Osteocyte (in vitro differentiated cells): ENCODE results near the gene ATOH7. TPM values are rescaled to one million over a fixed set of nuclear protein-coding genes. Genes with fewer than 3 reads are reported as not detected.

Experiments
- DNase-seq: peaks from one replicate; pipeline ENCODE4 v3.0.0; 2021; ENCODE audit warnings: mixed read lengths; ENCODE audit not compliant: unreplicated experiment; ENCODE audit errors: extremely low spot score
- H3K27ac Mint-ChIP-seq: one replicate; pipeline ENCODE4 v1.8.0; 2021; ENCODE audit warnings: mild to moderate bottlenecking, mixed read lengths; ENCODE audit not compliant: unreplicated experiment
- H3K27me3 Mint-ChIP-seq: one replicate; pipeline ENCODE4 v1.8.0; 2021; ENCODE audit warnings: mixed read lengths; ENCODE audit not compliant: unreplicated experiment
- H3K36me3 Mint-ChIP-seq: one replicate; pipeline ENCODE4 v1.8.0; 2021; ENCODE audit warnings: mixed read lengths; ENCODE audit not compliant: unreplicated experiment
- H3K4me1 Mint-ChIP-seq: one replicate; pipeline ENCODE4 v1.8.0; 2021; ENCODE audit warnings: mixed read lengths; ENCODE audit not compliant: unreplicated experiment
- H3K4me3 Mint-ChIP-seq: one replicate; pipeline ENCODE4 v1.8.0; 2021; ENCODE audit warnings: mild to moderate bottlenecking, moderate library complexity, mixed read lengths; ENCODE audit not compliant: unreplicated experiment
- H3K9me3 Mint-ChIP-seq: one replicate; pipeline ENCODE4 v1.8.0; 2021; ENCODE audit warnings: mixed read lengths; ENCODE audit not compliant: unreplicated experiment
- CTCF ChIP-seq: fragments of 200-600 bp; sonication (generic); IDR thresholded peaks from 2 replicates; pipeline ENCODE4 v1.5.0; 2021; ENCODE audit warnings: antibody characterized with exemption, mild to moderate bottlenecking, moderate library complexity
- total RNA-seq: library from RNA; stranded (reverse); gene quantifications from 2 replicates; pipeline ENCODE4 v1.2.1, GENCODE V29; 2021

ATOH7 gene
- total RNA-seq, 1 donor from 2014 or later: not detected

- H3K27me3 Mint-ChIP-seq: peaks cover 11% of the 10 kb centered on the region
- DNase-seq: no peak
- H3K4me3 Mint-ChIP-seq: no peak overlapping the region
- no peaks in the 10 kb centered on the region for H3K4me1 Mint-ChIP-seq
- no peak for TF ChIP-seq CTCF
- H3K36me3 Mint-ChIP-seq: no peaks in the 10 kb centered on the region
- H3K9me3 Mint-ChIP-seq: no peaks in the 10 kb centered on the region
- no peak overlapping the region for H3K27ac Mint-ChIP-seq
These were observed 7.1 kb downstream of the ATOH7 start for GRCh38 chr10:68224810-68225209.

DNA sequence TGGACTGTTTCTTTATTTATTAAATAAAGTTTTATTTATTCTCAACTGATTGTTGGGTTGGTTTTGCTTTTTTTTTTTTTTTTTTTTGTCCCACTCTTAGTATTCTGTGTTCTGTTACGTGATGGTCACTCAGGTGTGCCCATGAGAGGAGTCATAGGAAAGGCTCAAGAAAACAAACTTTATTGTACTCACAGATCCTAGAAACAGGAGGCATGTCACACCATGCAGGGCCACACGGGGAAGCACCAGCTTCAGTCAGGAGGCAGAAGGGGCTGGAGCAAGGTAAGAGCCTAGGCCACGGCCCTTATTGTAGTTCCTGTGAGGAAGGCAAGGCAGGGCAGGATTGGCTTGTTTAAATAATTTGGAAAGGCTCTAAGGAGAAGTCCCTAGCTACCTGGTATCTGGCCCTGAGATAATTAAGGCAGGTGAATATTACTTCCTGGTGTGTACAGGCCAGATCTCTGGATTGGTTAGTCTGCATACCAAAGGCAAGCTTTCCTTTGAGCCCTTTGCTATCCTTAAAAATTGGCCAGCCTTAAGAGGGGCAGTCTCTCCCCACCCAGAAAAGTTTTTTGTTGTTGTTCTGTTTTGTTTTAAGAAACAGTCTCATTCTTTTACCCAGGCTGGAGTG is 8.3 kb downstream of the ATOH7 start:
- Mint-ChIP-seq H3K9me3 (no peaks in the 10 kb centered on the region), H3K4me1 (no peaks in the 10 kb centered on the region), H3K36me3 (no peaks in the 10 kb centered on the region), H3K4me3 (no peak overlapping the region), H3K27me3 (peaks cover 10% of the 10 kb centered on the region), H3K27ac (no peak overlapping the region)
- DNase-seq: no peak
- no peak for TF ChIP-seq CTCF

DNA sequence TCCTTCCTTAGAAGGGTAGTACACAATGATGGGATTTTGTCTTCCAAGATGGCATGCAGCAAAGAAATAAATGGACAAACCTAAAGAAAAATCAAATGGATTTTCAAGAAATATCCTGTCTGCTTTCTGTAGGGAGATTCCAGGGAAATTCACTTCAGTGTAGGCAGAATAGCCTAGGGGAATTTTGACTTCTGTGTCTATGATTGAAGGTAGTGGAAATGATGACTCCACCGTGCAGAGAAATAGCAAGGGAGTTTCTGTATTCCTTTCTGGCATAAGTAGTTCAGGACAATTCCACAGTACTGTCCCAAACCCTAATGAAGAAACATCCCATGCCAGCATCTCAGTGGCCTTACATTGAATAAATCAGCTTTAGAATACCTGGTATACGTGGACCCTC is 9.5 kb downstream of the ATOH7 start:
- H3K9me3 Mint-ChIP-seq: no peaks in the 10 kb centered on the region
- H3K36me3 Mint-ChIP-seq: no peaks in the 10 kb centered on the region
- DNase-seq: no peak
- H3K27me3 Mint-ChIP-seq: no peaks in the 10 kb centered on the region
- H3K4me1 Mint-ChIP-seq: no peaks in the 10 kb centered on the region
- no peak for TF ChIP-seq CTCF
- H3K4me3 Mint-ChIP-seq: no peak overlapping the region
- no peak overlapping the region for H3K27ac Mint-ChIP-seq

GRCh38 chr10:68221196-68221595 is 10.7 kb downstream of the ATOH7 start:
- H3K4me3 Mint-ChIP-seq: no peak overlapping the region
- DNase-seq: no peak

DNA sequence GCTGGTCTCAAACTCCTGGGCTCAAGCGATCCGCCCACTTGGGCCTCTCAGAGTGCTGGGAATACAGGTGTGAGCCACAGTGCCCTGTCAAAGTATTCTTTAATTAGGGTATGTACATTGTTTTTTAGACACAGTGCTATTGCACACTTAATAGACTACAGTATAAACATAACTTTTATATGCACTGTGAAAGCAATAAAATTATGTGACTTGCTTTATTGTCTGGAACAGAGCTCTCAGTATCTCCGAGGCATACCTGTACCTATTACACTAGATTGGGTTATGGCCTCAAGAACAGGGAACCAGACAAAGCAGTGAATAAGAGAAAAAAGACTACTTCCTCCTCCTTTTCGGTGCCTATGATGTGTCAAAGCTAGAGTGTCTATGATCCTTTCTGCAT is 13.1 kb downstream of the ATOH7 start:
- Mint-ChIP-seq H3K27ac (no peak overlapping the region), H3K9me3 (no peaks in the 10 kb centered on the region), H3K27me3 (no peaks in the 10 kb centered on the region), H3K4me3 (no peak overlapping the region), H3K36me3 (no peaks in the 10 kb centered on the region), H3K4me1 (no peaks in the 10 kb centered on the region)
- no peak for DNase-seq
- TF ChIP-seq CTCF: no peak

More at GRCh38 chr10:68221196-68221595, 10.7 kb downstream of the ATOH7 start:
- Mint-ChIP-seq H3K36me3 (no peaks in the 10 kb centered on the region), H3K27me3 (no peaks in the 10 kb centered on the region), H3K9me3 (no peaks in the 10 kb centered on the region), H3K4me1 (no peaks in the 10 kb centered on the region), H3K27ac (no peak overlapping the region)
- no peak for TF ChIP-seq CTCF
